Measurements from ENCODE around the gene CDC20B. TPM values are rescaled to one million over a fixed set of nuclear protein-coding genes. Genes with fewer than 3 reads are reported as not detected.
"Not testable (repeated sequence)": the region's sequence is repeated elsewhere in the genome, so short reads cannot be mapped to it uniquely, and the experiment has no call there.

Gene CDC20B
- polyA plus RNA-seq, 1 of the 3 experiments (the other 2 are of a cell fraction): 0.03 TPM

DNA sequence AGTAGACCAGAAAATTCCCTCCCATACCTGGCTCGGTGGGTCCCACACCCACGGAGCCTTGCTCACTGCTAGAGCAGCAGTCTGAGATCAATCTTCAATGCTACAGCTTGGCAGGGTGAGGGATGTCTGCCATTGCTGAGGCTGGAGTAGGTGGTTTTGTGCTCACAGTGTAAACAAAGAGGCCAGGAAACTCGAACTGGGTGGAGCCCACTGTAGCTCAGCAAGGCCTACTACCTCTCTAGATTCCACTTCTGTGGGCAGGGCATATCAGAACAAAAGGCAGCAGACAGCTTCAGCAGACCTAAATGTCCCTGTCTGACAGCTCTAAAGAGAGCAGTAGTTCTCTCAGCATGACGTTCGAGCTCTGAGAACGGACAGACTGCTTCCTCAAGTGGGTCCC is 76.1 kb downstream of the CDC20B start:
- CTCF ChIA-PET: no interaction called here
- no peak overlapping the region for H3K4me2 ChIP-seq
- 0% methylated on average over 6 of the region's 6 CpGs for WGBS (ENCODE audit: low lambda C conversion rate)

DNA sequence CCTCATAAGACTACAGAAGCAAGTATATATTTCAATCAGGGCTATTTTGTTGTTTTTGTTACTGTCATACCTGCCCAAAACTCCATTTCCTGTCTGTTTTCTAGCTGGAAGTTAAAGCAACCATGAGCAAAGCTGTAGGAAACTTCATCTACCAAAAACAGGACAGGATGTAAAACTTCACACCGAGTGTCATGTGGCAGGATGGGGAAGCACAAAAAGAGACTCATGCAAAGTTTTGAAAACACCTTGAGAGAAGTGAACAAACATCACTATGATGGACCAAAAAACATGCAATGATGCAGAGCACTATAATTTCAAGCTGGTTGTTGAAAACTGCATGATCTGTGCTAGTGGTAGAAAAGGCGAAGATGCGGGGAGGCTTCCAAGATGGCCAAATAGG is 76.8 kb downstream of the CDC20B start:
- 18% methylated on average over 3 of the region's 3 CpGs for WGBS (ENCODE audit: low lambda C conversion rate)
- H4K20me1 ChIP-seq (ENCODE audit: insufficient read depth): no peaks in the 10 kb centered on the region
- CTCF ChIA-PET: no interaction called here

More for the DNA sequence above, 76.1 kb downstream of the CDC20B start:
- Histone ChIP-seq H3F3A (replicated peaks; ENCODE audit: insufficient read depth) (no peaks in the 10 kb centered on the region), H3K9me2 (no peaks in the 10 kb centered on the region), H4K20me1 (ENCODE audit: insufficient read depth) (no peaks in the 10 kb centered on the region), H3K36me3 (replicated peaks in 1 of 2; ENCODE audit: control insufficient read depth in 1 of 2, insufficient read depth in 2 of 2, low read length in 1 of 2) (no peaks in the 10 kb centered on the region), H3K79me2 (ENCODE audit: insufficient read depth) (no peaks in the 10 kb centered on the region), H3K4me3 (ENCODE audit: low read depth in 2 of 2, low read length in 1 of 2) (no peak overlapping the region), H3K9me3 (no peaks in the 10 kb centered on the region), H3K27ac (ENCODE audit: low read depth in 2 of 2, low read length in 1 of 2) (no peak overlapping the region), H3K27me3 (ENCODE audit: insufficient read depth) (no peaks in the 10 kb centered on the region; the same call in 1 of the 2 replicates), H2AFZ (ENCODE audit: low read depth) (no peak overlapping the region), H3K9ac (no peak overlapping the region), H3K4me1 (ENCODE audit: control insufficient read depth in 1 of 2, insufficient read depth in 2 of 2, low read depth in 1 of 2, low read length in 1 of 2) (no peaks in the 10 kb centered on the region)
- no peak for DNase-seq
- POLR2A ChIA-PET: no interaction called here
- TF ChIP-seq RFX5 (IDR thresholded peaks at IDR 0.05; ENCODE audit: low read length): no peak
- no peak for TF ChIP-seq TAF1 (IDR thresholded peaks at IDR 0.05; ENCODE audit: borderline replicate concordance, low read depth, low read length)
- TF ChIP-seq RXRA (IDR thresholded peaks at IDR 0.05; ENCODE audit: borderline replicate concordance, low read depth): no peak
- TF ChIP-seq, protein P1, sequence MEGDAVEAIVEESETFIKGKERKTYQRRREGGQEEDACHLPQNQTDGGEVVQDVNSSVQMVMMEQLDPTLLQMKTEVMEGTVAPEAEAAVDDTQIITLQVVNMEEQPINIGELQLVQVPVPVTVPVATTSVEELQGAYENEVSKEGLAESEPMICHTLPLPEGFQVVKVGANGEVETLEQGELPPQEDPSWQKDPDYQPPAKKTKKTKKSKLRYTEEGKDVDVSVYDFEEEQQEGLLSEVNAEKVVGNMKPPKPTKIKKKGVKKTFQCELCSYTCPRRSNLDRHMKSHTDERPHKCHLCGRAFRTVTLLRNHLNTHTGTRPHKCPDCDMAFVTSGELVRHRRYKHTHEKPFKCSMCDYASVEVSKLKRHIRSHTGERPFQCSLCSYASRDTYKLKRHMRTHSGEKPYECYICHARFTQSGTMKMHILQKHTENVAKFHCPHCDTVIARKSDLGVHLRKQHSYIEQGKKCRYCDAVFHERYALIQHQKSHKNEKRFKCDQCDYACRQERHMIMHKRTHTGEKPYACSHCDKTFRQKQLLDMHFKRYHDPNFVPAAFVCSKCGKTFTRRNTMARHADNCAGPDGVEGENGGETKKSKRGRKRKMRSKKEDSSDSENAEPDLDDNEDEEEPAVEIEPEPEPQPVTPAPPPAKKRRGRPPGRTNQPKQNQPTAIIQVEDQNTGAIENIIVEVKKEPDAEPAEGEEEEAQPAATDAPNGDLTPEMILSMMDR (IDR thresholded peaks at IDR 0.05): no peak
- no peak for TF ChIP-seq SMC3 (IDR thresholded peaks at IDR 0.05; ENCODE audit: low read depth, low read length)
- no peak for TF ChIP-seq FOXJ3 (CRISPR knock-in tag; IDR thresholded peaks at IDR 0.05)
- TF ChIP-seq GATA2 (CRISPR knock-in tag; IDR thresholded peaks at IDR 0.05): no peak
- no peak for TF ChIP-seq GABPA (IDR thresholded peaks at IDR 0.05; ENCODE audit: low read depth)
- TF ChIP-seq RCOR1 (IDR thresholded peaks at IDR 0.05; ENCODE audit: low read length): no peak
- TF ChIP-seq, protein P2, sequence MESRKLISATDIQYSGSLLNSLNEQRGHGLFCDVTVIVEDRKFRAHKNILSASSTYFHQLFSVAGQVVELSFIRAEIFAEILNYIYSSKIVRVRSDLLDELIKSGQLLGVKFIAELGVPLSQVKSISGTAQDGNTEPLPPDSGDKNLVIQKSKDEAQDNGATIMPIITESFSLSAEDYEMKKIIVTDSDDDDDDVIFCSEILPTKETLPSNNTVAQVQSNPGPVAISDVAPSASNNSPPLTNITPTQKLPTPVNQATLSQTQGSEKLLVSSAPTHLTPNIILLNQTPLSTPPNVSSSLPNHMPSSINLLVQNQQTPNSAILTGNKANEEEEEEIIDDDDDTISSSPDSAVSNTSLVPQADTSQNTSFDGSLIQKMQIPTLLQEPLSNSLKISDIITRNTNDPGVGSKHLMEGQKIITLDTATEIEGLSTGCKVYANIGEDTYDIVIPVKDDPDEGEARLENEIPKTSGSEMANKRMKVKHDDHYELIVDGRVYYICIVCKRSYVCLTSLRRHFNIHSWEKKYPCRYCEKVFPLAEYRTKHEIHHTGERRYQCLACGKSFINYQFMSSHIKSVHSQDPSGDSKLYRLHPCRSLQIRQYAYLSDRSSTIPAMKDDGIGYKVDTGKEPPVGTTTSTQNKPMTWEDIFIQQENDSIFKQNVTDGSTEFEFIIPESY (IDR thresholded peaks at IDR 0.05; ENCODE audit: borderline replicate concordance, low read depth): no peak
- no peak for TF ChIP-seq MEF2A (IDR thresholded peaks at IDR 0.05; ENCODE audit: borderline replicate concordance, low read depth)
- TF ChIP-seq CHD2 (IDR thresholded peaks at IDR 0.05; ENCODE audit: low read length, partially characterized antibody): no peak
- no peak for TF ChIP-seq SIN3A (IDR thresholded peaks at IDR 0.05; ENCODE audit: borderline replicate concordance, low read depth, low read length)
- no peak for TF ChIP-seq MXI1 (IDR thresholded peaks at IDR 0.05; ENCODE audit: low read depth, low read length)
- TF ChIP-seq NRF1 (IDR thresholded peaks at IDR 0.05; ENCODE audit: low read depth, low read length): no peak
- TF ChIP-seq FOXM1 (IDR thresholded peaks at IDR 0.05; ENCODE audit: low read depth): no peak
- TF ChIP-seq POLR2AphosphoS5 (IDR thresholded peaks at IDR 0.05; ENCODE audit: low read depth, low read length): no peak

DNA sequence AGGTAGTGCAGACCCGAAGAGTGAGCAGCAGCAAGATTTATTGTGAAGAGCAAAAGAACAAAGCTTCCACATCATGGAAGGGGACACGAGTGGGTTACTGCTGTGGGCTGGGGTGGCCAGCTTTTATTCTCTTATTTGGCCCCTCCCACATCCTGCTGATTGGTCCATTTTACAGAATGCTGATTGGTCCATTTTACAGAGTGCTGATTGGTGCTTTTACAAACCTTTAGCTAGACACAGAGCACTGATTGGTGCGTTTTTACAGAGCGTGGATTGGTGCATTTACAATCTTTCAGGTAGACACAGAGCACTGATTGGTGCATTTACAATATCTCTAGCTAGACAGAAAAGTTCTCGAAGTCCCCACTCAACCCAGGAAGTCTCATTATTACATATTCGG is 82.0 kb downstream of the CDC20B start:
- H3K27me3 ChIP-seq (ENCODE audit: insufficient read depth); CTCF ChIA-PET; H3K9me3 ChIP-seq; H3K9me2 ChIP-seq; H3K4me2 ChIP-seq; H3K9ac ChIP-seq; H3K4me1 ChIP-seq (ENCODE audit: control insufficient read depth in 1 of 2, insufficient read depth in 2 of 2, low read depth in 1 of 2, low read length in 1 of 2); POLR2A ChIA-PET; H3K79me2 ChIP-seq (ENCODE audit: insufficient read depth); H3K36me3 ChIP-seq (replicated peaks in 1 of 2; ENCODE audit: control insufficient read depth in 1 of 2, insufficient read depth in 2 of 2, low read length in 1 of 2); H3K27ac ChIP-seq (ENCODE audit: low read depth in 2 of 2, low read length in 1 of 2); DNase-seq; H3K4me3 ChIP-seq (ENCODE audit: low read depth in 2 of 2, low read length in 1 of 2); H2AFZ ChIP-seq (ENCODE audit: low read depth); H4K20me1 ChIP-seq (ENCODE audit: insufficient read depth); H3F3A ChIP-seq (replicated peaks; ENCODE audit: insufficient read depth): not testable (repeated sequence)
- WGBS (ENCODE audit: low lambda C conversion rate): 3% methylated on average over 6 of the region's 6 CpGs

More for the DNA sequence above, 76.8 kb downstream of the CDC20B start:
- no peaks in the 10 kb centered on the region for H3K36me3 ChIP-seq (replicated peaks in 1 of 2; ENCODE audit: control insufficient read depth in 1 of 2, insufficient read depth in 2 of 2, low read length in 1 of 2)
- TF ChIP-seq YY1 (IDR thresholded peaks at IDR 0.05; ENCODE audit: low read depth) (no peak), RFX5 (IDR thresholded peaks at IDR 0.05; ENCODE audit: low read length) (no peak), RXRA (IDR thresholded peaks at IDR 0.05; ENCODE audit: borderline replicate concordance, low read depth) (no peak), FOXJ3 (CRISPR knock-in tag; IDR thresholded peaks at IDR 0.05) (no peak), TEAD4 (IDR thresholded peaks at IDR 0.05; ENCODE audit: borderline replicate concordance, insufficient read depth) (no peak), RAD21 (IDR thresholded peaks at IDR 0.05; ENCODE audit: low read length) (no peak)
- H3K9me2 ChIP-seq: no peaks in the 10 kb centered on the region
- H3K4me1 ChIP-seq (ENCODE audit: control insufficient read depth in 1 of 2, insufficient read depth in 2 of 2, low read depth in 1 of 2, low read length in 1 of 2): no peaks in the 10 kb centered on the region
- DNase-seq: no peak
- no peak overlapping the region for H3K9ac ChIP-seq
- H3K27me3 ChIP-seq (ENCODE audit: insufficient read depth): no peaks in the 10 kb centered on the region; the same call in 1 of the 2 replicates
- no peak overlapping the region for H3K27ac ChIP-seq (ENCODE audit: low read depth in 2 of 2, low read length in 1 of 2)
- no peaks in the 10 kb centered on the region for H3K9me3 ChIP-seq
- H2AFZ ChIP-seq (ENCODE audit: low read depth): no peak overlapping the region
- no peaks in the 10 kb centered on the region for H3K79me2 ChIP-seq (ENCODE audit: insufficient read depth)
- H3K4me3 ChIP-seq (ENCODE audit: low read depth in 2 of 2, low read length in 1 of 2): no peak overlapping the region
- H3K4me2 ChIP-seq: no peak overlapping the region
- POLR2A ChIA-PET: no interaction called here
- H3F3A ChIP-seq (replicated peaks; ENCODE audit: insufficient read depth): no peaks in the 10 kb centered on the region

All from SK-N-SH (cell line).